PC-9 (cell line): ENCODE data around the gene CSF1R. TPM values are rescaled to one million over a fixed set of nuclear protein-coding genes. Genes with fewer than 3 reads are reported as not detected.

Experiments used
- BruUV-seq: library from RNA; stranded (reverse); fragments of 400-500 nt; replicated peaks from 2 replicates; lab custom pipeline; 2021; lab: Mats Ljungman, UMichigan
- CTCF ChIA-PET: fragments of 300-600 bp; sonication (Branson Sonifier 250); formaldehyde crosslinking; loops from one replicate; lab custom pipeline; 2022; ENCODE audit warnings: antibody characterized with exemption; lab: Charles Lee
- POLR2A ChIA-PET: fragments of 300-600 bp; sonication (Branson Sonifier 250); formaldehyde crosslinking; loops from one replicate; lab custom pipeline; 2022; ENCODE audit warnings: antibody characterized with exemption; ENCODE audit not compliant: unreplicated experiment; lab: Charles Lee
- DNase-seq, 2 experiments: peaks; one replicate each; pipeline versions ENCODE4 v3.0.0 to v3.0.0-alpha.2; 2015 to 2022; ENCODE audit warnings: mixed read lengths in 1 of 2
- H2AFZ ChIP-seq: fragments of 200-600 bp; sonication (generic); 2 replicates; pipeline ENCODE4 v1.8.1; 2017; ENCODE audit warnings: antibody characterized with exemption
- H3F3A ChIP-seq: fragments of 200-600 bp; sonication (generic); 2 replicates; pipeline ENCODE4 v1.8.1; 2017; ENCODE audit warnings: antibody characterized with exemption, mild to moderate bottlenecking, low read depth; ENCODE audit not compliant: insufficient read depth
- H3K27ac ChIP-seq: fragments of 200-600 bp; sonication (generic); 2 replicates; pipeline ENCODE4 v1.6.1; 2016; ENCODE audit warnings: mixed run types
- H3K27me3 ChIP-seq: fragments of 200-600 bp; sonication (generic); 2 replicates; pipeline ENCODE4 v1.6.1; 2016; ENCODE audit warnings: low read depth, mixed run types; ENCODE audit not compliant: insufficient read depth
- H3K36me3 ChIP-seq: fragments of 200-600 bp; sonication (generic); 2 replicates; pipeline ENCODE4 v1.6.1; 2016; ENCODE audit warnings: low read depth, mixed run types
- H3K4me1 ChIP-seq: fragments of 200-600 bp; sonication (generic); replicated peaks from 2 replicates; pipeline ENCODE4 v1.6.1; 2016; ENCODE audit warnings: mixed run types; ENCODE audit not compliant: insufficient read depth
- H3K4me2 ChIP-seq: fragments of 200-600 bp; sonication (generic); 2 replicates; pipeline ENCODE4 v1.6.1; 2017; ENCODE audit warnings: mixed run types
- H3K4me3 ChIP-seq: fragments of 200-600 bp; sonication (generic); 2 replicates; pipeline ENCODE4 v1.6.1; 2016; ENCODE audit warnings: mixed run types
- H3K79me2 ChIP-seq: fragments of 200-600 bp; sonication (generic); 2 replicates; pipeline ENCODE4 v1.6.1; 2017; ENCODE audit warnings: low read depth, mixed run types
- H3K9me2 ChIP-seq: fragments of 200-600 bp; sonication (generic); 2 replicates; pipeline ENCODE4 v1.8.1; 2017; ENCODE audit warnings: mild to moderate bottlenecking; ENCODE audit not compliant: insufficient read depth
- H3K9me3 ChIP-seq: fragments of 200-600 bp; sonication (generic); 2 replicates; pipeline ENCODE4 v1.8.1; 2016; ENCODE audit warnings: low read depth; ENCODE audit not compliant: insufficient read depth
- H4K20me1 ChIP-seq: fragments of 200-600 bp; sonication (generic); 2 replicates; pipeline ENCODE4 v1.8.1; 2017; ENCODE audit not compliant: insufficient read depth
- EZH2 ChIP-seq: fragments of 200-600 bp; sonication (generic); IDR thresholded peaks from 2 replicates; pipeline ENCODE4 v1.8.0; 2017; ENCODE audit warnings: antibody characterized with exemption, low read depth
- intact Hi-C: fragments of 100-400 bp; cut with micrococcal nuclease; formaldehyde crosslinking; loops from one replicate; pipeline ENCODE4 v1.10.0; 2022; ENCODE audit not compliant: unreplicated experiment
- total RNA-seq: library from RNA; stranded (reverse); gene quantifications from 2 replicates; pipeline ENCODE4 v1.2.3, GENCODE V29; 2021
- TF ChIP-seq, protein P1 (sequence below): fragments of 200-600 bp; sonication (generic); conservative IDR thresholded peaks from 2 replicates; pipeline ENCODE4 v1.6.1; 2017; ENCODE audit warnings: mixed run types, antibody characterized with exemption, mild to moderate bottlenecking, moderate library complexity

The CSF1R gene
- total RNA-seq, 1 experiment from 2014 or later: 0.72 TPM

DNA sequence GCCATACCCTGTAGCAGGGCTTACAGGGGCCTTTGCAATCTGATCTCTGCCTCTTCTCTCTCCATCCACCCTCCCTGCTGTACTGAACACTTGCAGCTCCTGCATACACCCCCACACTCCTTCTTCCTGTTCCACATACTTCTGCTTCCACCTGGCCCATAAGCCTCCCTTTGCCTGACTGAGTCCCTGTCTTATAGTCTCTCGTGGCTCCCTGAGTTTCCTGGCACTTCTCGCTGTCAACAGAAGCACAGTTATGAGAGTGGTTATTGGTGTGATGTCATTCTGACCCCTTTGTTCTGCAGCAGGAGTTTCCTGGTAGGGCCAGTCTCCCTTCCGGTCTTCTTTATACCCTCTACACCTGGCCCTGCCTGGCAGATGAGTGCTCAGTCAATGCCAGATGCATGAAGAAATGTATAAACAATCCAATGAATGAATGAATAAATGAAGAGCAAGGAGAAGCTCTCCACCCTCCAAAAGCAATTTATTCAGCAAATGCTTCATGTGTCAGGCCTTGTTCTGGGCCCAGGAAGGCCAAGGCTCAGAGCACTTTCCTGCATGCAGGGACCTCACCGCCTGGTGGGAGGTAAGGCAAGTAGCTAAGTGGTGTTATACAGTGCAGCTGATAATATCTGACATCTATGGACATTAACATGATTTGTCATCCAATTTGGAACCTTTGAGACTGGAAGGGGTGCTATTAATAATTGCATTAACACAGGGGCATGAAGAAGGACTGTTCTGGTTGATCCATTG, 20.5 kb upstream of the CSF1R start:
- Histone ChIP-seq H3K4me3 (no peak overlapping the region), H3K27me3 (no peaks in the 10 kb centered on the region), H2AFZ (no peak overlapping the region), H3K36me3 (no peaks in the 10 kb centered on the region), H3K27ac (no peak overlapping the region), H3K4me2 (no peak overlapping the region), H3F3A (peaks cover 6% of the 10 kb centered on the region), H3K9me3 (no peaks in the 10 kb centered on the region), H3K4me1 (peaks cover 31% of the 10 kb centered on the region), H3K9me2 (no peaks in the 10 kb centered on the region), H3K79me2 (no peaks in the 10 kb centered on the region), H4K20me1 (no peaks in the 10 kb centered on the region)
- no TSS peak for BruUV-seq
- ChIA-PET POLR2A (interaction anchor here (0.6 kb wide), 1 partner anchor 310 kb away, joined by 5 read pairs; no protein-coding TSS in a partner anchor), CTCF (interaction anchor here (0.6 kb wide), 1 partner anchor 712 kb away, joined by 4 read pairs; no protein-coding TSS in a partner anchor)
- peak in 1 of 2 experiments; percentile 16 for DNase-seq
- TF ChIP-seq EZH2: no peak
- TF ChIP-seq, protein P1, sequence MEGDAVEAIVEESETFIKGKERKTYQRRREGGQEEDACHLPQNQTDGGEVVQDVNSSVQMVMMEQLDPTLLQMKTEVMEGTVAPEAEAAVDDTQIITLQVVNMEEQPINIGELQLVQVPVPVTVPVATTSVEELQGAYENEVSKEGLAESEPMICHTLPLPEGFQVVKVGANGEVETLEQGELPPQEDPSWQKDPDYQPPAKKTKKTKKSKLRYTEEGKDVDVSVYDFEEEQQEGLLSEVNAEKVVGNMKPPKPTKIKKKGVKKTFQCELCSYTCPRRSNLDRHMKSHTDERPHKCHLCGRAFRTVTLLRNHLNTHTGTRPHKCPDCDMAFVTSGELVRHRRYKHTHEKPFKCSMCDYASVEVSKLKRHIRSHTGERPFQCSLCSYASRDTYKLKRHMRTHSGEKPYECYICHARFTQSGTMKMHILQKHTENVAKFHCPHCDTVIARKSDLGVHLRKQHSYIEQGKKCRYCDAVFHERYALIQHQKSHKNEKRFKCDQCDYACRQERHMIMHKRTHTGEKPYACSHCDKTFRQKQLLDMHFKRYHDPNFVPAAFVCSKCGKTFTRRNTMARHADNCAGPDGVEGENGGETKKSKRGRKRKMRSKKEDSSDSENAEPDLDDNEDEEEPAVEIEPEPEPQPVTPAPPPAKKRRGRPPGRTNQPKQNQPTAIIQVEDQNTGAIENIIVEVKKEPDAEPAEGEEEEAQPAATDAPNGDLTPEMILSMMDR: no peak
- intact Hi-C loops: no loop called here

DNA sequence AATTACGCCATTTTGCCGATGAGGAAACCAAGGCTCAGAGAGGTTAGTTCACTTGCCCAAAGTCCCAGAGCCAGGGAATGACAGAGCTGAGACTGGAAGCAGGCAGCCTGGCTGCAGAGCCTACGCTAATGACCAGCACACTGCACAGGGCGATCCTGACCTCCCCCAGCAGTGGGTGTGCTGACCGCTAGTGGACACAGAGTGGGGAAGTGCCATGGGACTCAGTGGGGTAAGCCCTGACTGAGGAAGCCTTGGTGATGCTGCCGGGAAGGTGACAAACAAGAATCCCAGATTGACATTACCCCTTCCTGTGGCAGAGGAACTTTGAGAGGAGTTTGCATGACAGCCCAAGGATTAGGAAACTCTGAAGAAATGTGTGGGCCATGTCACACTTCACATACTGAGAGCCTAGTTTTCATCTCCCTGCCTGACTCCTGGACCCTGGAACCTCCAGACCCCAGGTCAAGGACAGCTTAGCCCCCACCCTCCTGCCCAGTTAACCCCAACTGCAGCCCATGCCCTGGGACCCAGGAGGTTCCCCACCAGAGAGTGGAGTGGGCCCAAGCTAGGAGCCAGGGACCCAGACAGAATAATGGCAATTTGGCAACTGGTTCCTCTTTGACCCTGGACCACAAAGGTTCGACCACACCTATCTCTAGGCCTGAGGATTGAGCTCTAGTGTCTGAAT, 19.7 kb upstream of the CSF1R start:
- TF ChIP-seq, protein P1: no peak
- no peak for TF ChIP-seq EZH2
- ChIA-PET POLR2A (interaction anchor here (0.6 kb wide), 1 partner anchor 311 kb away, joined by 5 read pairs; no protein-coding TSS in a partner anchor), CTCF (no interaction called here)
- H3K4me1 ChIP-seq: peaks cover 24% of the 10 kb centered on the region
- no peak overlapping the region for H2AFZ ChIP-seq
- no peaks in the 10 kb centered on the region for H3K79me2 ChIP-seq
- no peak overlapping the region for H3K27ac ChIP-seq
- no peaks in the 10 kb centered on the region; the same call in 1 of the 2 replicates for H3F3A ChIP-seq
- H3K4me3 ChIP-seq: no peak overlapping the region
- BruUV-seq: no TSS peak
- H3K36me3 ChIP-seq: no peaks in the 10 kb centered on the region
- H4K20me1 ChIP-seq: no peaks in the 10 kb centered on the region
- no peaks in the 10 kb centered on the region for H3K27me3 ChIP-seq
- DNase-seq: no peak
- H3K4me2 ChIP-seq: no peak overlapping the region
- intact Hi-C loops: no loop called here
- no peaks in the 10 kb centered on the region for H3K9me3 ChIP-seq
- H3K9me2 ChIP-seq: no peaks in the 10 kb centered on the region

DNA sequence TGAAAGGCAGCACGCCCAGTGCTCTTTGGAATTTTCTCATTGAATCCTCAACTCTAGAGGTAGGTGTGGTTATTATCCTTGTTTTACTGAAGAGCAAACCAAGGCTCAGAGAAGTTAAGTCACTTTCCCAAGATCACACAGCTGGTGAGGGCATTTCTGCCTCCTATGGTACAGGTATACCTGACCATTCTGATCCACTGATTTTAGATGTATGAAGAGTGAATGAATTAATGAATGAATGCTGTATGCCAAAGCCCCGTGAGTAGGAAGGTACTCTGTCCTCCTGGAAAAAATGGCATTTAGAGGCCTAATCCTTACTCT, 18.2 kb upstream of the CSF1R start:
- Histone ChIP-seq H3K27ac (no peak overlapping the region), H3K36me3 (no peaks in the 10 kb centered on the region), H3K9me2 (no peaks in the 10 kb centered on the region), H4K20me1 (no peaks in the 10 kb centered on the region), H3F3A (no peaks in the 10 kb centered on the region), H2AFZ (no peak overlapping the region), H3K4me2 (no peak overlapping the region), H3K4me3 (no peak overlapping the region), H3K4me1 (peaks cover 12% of the 10 kb centered on the region), H3K79me2 (no peaks in the 10 kb centered on the region), H3K27me3 (no peaks in the 10 kb centered on the region), H3K9me3 (no peaks in the 10 kb centered on the region)
- TF ChIP-seq, protein P1: no peak
- TF ChIP-seq EZH2: no peak
- POLR2A ChIA-PET: no interaction called here
- intact Hi-C loops: no loop called here
- DNase-seq: no peak
- CTCF ChIA-PET: no interaction called here
- BruUV-seq: no TSS peak
